A673 (cell line): Measurements from ENCODE around the gene MAP9.

ENCODE experiments used
- CTCF ChIP-seq: fragments of 300-800, 200-600 bp; sonication (generic); conservative IDR thresholded peaks from 2 replicates; pipeline ENCODE4 v1.5.1; 2017; ENCODE audit warnings: low read depth, mild to moderate bottlenecking, antibody characterized with exemption, low read length, moderate library complexity, mixed read lengths
- EZH2 ChIP-seq: fragments of 200-600 bp; sonication (generic); IDR thresholded peaks from 2 replicates; pipeline ENCODE4 v1.6.1; 2017; ENCODE audit warnings: borderline replicate concordance, low read depth, mild to moderate bottlenecking, mixed read lengths, antibody characterized with exemption, low read length; ENCODE audit not compliant: poor library complexity, severe bottlenecking

- TF ChIP-seq CTCF, result no peak
- TF ChIP-seq EZH2, result no peak
These were observed 32.0 kb upstream of the MAP9 start for GRCh38 chr4:155408796-155409195.
